Tongue (tissue), 2 donors: Measurements from ENCODE around the gene VAC14. TPM values are rescaled to one million over a fixed set of nuclear protein-coding genes. Genes with fewer than 3 reads are reported as not detected.

Source experiments
- DNase-seq: peaks from one replicate; pipeline ENCODE4 v3.0.0-alpha.2; 2015
- total RNA-seq: library from RNA; depleted of rRNA; stranded (reverse); fragments of >200 nt; gene quantifications from one replicate; pipeline ENCODE4 v1.2.3, GENCODE V29; 2014

Gene VAC14
- total RNA-seq, 1 donor from 2014 or later, result 23.8 TPM

- DNase-seq, result peak; percentile 95
These were observed 107.9 kb downstream of the VAC14 start for GRCh38 chr16:70692873-70693671.

- peak; percentile 67 for DNase-seq
These were observed 108.7 kb downstream of the VAC14 start for GRCh38 chr16:70692130-70692872.

GRCh38 chr16:70691223-70692129 lies 109.5 kb downstream of the VAC14 start:
- DNase-seq, result peak; percentile 98

- peak; percentile 97 for DNase-seq
These were observed 110.7 kb downstream of the VAC14 start for GRCh38 chr16:70689970-70690891.

GRCh38 chr16:70689035-70689969 lies 111.7 kb downstream of the VAC14 start:
- DNase-seq, result peak; percentile 77

GRCh38 chr16:70688246-70688742 lies 112.7 kb downstream of the VAC14 start:
- peak; percentile 87 for DNase-seq

- DNase-seq, result peak; percentile 21
These were observed 113.2 kb downstream of the VAC14 start for GRCh38 chr16:70687671-70688245.

- DNase-seq, result peak; percentile 88
These were observed 113.9 kb downstream of the VAC14 start for GRCh38 chr16:70687102-70687511.

- DNase-seq, result peak; percentile 73
These were observed 114.4 kb downstream of the VAC14 start for GRCh38 chr16:70686376-70687101.

- peak; percentile 97 for DNase-seq
These were observed 115.0 kb downstream of the VAC14 start, which contains the start of gene MTSS2 for GRCh38 chr16:70685938-70686375. Gene MTSS2 (minus strand): TSS chr16:70686053. CDS start chr16:70685791, 262 bp downstream.

- peak; percentile 49 for DNase-seq
These were observed 115.7 kb downstream of the VAC14 start for GRCh38 chr16:70685061-70685937.

- DNase-seq, result peak; percentile 34
These were observed 116.6 kb downstream of the VAC14 start for GRCh38 chr16:70684146-70685060.

- DNase-seq, result no peak
These were observed 117.6 kb downstream of the VAC14 start for GRCh38 chr16:70683146-70683944.

GRCh38 chr16:70682239-70683145 lies 118.5 kb downstream of the VAC14 start:
- no peak for DNase-seq
